ENCODE results near the gene C1QTNF9. TPM values are rescaled to one million over a fixed set of nuclear protein-coding genes. Genes with fewer than 3 reads are reported as not detected.
"Not testable (repeated sequence)": the region's sequence is repeated elsewhere in the genome, so short reads cannot be mapped to it uniquely, and the experiment has no call there.

Gene C1QTNF9
- total RNA-seq, 1 experiment from 2014 or later, result not detected

- TF ChIP-seq ZNF121 (CRISPR knock-in tag; IDR thresholded peaks at IDR 0.05) (no peak), JAZF1 (CRISPR knock-in tag; IDR thresholded peaks at IDR 0.05) (no peak), ZNF396 (CRISPR knock-in tag; IDR thresholded peaks at IDR 0.05; ENCODE audit: borderline replicate concordance) (no peak), MYBL2 (CRISPR knock-in tag; IDR thresholded peaks at IDR 0.05) (no peak), ZNF219 (CRISPR knock-in tag; IDR thresholded peaks at IDR 0.05; ENCODE audit: borderline replicate concordance) (no peak)
- TF ChIP-seq, protein P1, sequence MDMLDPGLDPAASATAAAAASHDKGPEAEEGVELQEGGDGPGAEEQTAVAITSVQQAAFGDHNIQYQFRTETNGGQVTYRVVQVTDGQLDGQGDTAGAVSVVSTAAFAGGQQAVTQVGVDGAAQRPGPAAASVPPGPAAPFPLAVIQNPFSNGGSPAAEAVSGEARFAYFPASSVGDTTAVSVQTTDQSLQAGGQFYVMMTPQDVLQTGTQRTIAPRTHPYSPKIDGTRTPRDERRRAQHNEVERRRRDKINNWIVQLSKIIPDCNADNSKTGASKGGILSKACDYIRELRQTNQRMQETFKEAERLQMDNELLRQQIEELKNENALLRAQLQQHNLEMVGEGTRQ (CRISPR knock-in tag; IDR thresholded peaks at IDR 0.05), result no peak
- TF ChIP-seq, protein P2, sequence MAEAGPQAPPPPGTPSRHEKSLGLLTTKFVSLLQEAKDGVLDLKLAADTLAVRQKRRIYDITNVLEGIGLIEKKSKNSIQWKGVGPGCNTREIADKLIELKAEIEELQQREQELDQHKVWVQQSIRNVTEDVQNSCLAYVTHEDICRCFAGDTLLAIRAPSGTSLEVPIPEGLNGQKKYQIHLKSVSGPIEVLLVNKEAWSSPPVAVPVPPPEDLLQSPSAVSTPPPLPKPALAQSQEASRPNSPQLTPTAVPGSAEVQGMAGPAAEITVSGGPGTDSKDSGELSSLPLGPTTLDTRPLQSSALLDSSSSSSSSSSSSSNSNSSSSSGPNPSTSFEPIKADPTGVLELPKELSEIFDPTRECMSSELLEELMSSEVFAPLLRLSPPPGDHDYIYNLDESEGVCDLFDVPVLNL (CRISPR knock-in tag; IDR thresholded peaks at IDR 0.05; ENCODE audit: borderline replicate concordance, low read depth), result no peak
- TF ChIP-seq, protein P3, sequence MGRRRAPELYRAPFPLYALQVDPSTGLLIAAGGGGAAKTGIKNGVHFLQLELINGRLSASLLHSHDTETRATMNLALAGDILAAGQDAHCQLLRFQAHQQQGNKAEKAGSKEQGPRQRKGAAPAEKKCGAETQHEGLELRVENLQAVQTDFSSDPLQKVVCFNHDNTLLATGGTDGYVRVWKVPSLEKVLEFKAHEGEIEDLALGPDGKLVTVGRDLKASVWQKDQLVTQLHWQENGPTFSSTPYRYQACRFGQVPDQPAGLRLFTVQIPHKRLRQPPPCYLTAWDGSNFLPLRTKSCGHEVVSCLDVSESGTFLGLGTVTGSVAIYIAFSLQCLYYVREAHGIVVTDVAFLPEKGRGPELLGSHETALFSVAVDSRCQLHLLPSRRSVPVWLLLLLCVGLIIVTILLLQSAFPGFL (CRISPR knock-in tag; IDR thresholded peaks at IDR 0.05; ENCODE audit: borderline replicate concordance), result no peak
- TF ChIP-seq, protein P4, sequence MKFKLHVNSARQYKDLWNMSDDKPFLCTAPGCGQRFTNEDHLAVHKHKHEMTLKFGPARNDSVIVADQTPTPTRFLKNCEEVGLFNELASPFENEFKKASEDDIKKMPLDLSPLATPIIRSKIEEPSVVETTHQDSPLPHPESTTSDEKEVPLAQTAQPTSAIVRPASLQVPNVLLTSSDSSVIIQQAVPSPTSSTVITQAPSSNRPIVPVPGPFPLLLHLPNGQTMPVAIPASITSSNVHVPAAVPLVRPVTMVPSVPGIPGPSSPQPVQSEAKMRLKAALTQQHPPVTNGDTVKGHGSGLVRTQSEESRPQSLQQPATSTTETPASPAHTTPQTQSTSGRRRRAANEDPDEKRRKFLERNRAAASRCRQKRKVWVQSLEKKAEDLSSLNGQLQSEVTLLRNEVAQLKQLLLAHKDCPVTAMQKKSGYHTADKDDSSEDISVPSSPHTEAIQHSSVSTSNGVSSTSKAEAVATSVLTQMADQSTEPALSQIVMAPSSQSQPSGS (CRISPR knock-in tag; IDR thresholded peaks at IDR 0.05; ENCODE audit: borderline replicate concordance, low read depth), result no peak
These were observed 39.0 kb downstream of the C1QTNF9 start (continued) for GRCh38 chr13:24348385-24348784.

DNA sequence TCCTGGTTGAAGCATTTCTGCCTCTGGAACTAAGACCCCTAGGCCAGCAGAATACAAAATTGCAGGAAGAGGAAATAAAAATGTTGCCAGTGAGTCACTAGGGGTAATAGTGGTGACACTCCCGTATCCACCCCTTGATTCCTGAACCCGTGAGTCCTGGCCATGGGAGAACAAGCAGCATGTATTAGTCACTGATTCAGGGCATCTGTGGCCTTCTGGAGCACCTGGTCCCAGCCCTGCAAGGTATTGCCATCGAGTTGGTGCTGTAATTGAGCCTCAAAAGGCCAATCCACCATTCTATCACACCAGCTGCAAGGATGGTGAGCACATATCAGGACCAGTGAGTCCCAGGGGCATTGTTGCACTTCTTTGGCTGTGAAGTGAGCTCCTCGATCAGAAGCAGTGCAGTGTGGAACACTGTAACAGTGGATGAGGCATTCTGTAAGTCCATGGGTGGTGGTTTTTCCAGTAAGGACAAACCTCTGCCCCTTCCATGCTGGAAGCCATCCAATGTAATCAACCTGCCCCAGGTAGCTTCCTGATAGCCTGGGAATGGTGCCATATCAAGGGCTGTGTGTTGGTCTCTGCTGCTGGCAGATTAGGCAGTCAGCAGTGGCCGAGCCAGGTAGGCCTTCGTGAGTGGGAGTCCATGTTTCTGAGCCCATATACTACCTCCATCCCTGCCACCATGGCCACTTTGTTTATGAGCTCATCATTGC lies 39.6 kb downstream of the C1QTNF9 start:
- Mint-ChIP-seq H3K27me3 (ENCODE audit: low read depth) (no peaks in the 10 kb centered on the region; the same call in 1 of the 2 replicates), H3K4me3 (no peak overlapping the region), H3K4me1 (no peaks in the 10 kb centered on the region), H3K36me3 (no peaks in the 10 kb centered on the region), H3K9me3 (no peaks in the 10 kb centered on the region), H3K27ac (no peak overlapping the region)
- ChIA-PET POLR2A (no interaction called here), CTCF (interaction anchor here (0.7 kb wide), 1 partner anchor 10 kb away, joined by 3 read pairs; no protein-coding TSS in a partner anchor)
- ATAC-seq, result no peak
- no peak for DNase-seq (ENCODE audit: low spot score)
- TF ChIP-seq JUN (CRISPR knock-in tag; IDR thresholded peaks at IDR 0.05) (no peak), ZNF416 (CRISPR knock-in tag; IDR thresholded peaks at IDR 0.05) (no peak), CREM (CRISPR knock-in tag; IDR thresholded peaks at IDR 0.05) (no peak), RORB (CRISPR knock-in tag; IDR thresholded peaks at IDR 0.05) (no peak)
- TF ChIP-seq, protein P5, sequence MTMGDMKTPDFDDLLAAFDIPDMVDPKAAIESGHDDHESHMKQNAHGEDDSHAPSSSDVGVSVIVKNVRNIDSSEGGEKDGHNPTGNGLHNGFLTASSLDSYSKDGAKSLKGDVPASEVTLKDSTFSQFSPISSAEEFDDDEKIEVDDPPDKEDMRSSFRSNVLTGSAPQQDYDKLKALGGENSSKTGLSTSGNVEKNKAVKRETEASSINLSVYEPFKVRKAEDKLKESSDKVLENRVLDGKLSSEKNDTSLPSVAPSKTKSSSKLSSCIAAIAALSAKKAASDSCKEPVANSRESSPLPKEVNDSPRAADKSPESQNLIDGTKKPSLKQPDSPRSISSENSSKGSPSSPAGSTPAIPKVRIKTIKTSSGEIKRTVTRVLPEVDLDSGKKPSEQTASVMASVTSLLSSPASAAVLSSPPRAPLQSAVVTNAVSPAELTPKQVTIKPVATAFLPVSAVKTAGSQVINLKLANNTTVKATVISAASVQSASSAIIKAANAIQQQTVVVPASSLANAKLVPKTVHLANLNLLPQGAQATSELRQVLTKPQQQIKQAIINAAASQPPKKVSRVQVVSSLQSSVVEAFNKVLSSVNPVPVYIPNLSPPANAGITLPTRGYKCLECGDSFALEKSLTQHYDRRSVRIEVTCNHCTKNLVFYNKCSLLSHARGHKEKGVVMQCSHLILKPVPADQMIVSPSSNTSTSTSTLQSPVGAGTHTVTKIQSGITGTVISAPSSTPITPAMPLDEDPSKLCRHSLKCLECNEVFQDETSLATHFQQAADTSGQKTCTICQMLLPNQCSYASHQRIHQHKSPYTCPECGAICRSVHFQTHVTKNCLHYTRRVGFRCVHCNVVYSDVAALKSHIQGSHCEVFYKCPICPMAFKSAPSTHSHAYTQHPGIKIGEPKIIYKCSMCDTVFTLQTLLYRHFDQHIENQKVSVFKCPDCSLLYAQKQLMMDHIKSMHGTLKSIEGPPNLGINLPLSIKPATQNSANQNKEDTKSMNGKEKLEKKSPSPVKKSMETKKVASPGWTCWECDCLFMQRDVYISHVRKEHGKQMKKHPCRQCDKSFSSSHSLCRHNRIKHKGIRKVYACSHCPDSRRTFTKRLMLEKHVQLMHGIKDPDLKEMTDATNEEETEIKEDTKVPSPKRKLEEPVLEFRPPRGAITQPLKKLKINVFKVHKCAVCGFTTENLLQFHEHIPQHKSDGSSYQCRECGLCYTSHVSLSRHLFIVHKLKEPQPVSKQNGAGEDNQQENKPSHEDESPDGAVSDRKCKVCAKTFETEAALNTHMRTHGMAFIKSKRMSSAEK (CRISPR knock-in tag; IDR thresholded peaks at IDR 0.05; ENCODE audit: borderline replicate concordance), result no peak
- TF ChIP-seq, protein P1 (CRISPR knock-in tag; IDR thresholded peaks at IDR 0.05), result no peak

- ATAC-seq; H3K9me3 Mint-ChIP-seq; H3K4me3 Mint-ChIP-seq; H3K4me1 Mint-ChIP-seq; CTCF ChIA-PET; POLR2A ChIA-PET; H3K27me3 Mint-ChIP-seq (ENCODE audit: low read depth); DNase-seq (ENCODE audit: low spot score); H3K36me3 Mint-ChIP-seq; H3K27ac Mint-ChIP-seq: not testable (repeated sequence)
These were observed 40.6 kb downstream of the C1QTNF9 start for GRCh38 chr13:24349778-24350664.

Measured in WTC11 (cell line).